GM21529 (cell line): ENCODE measurements around the gene NTN3.

Experiments
- ATAC-seq: cut with Tn5 transposase; IDR thresholded peaks from one replicate; pipeline ENCODE4 v1.9.1; 2021; ENCODE audit not compliant: unreplicated experiment

The NTN3 gene

GRCh38 chr16:2465653-2466415 is 5.3 kb upstream of the NTN3 start:
- no peak for ATAC-seq

GRCh38 chr16:2466667-2467527 is 4.2 kb upstream of the NTN3 start:
- ATAC-seq: no peak

DNA sequence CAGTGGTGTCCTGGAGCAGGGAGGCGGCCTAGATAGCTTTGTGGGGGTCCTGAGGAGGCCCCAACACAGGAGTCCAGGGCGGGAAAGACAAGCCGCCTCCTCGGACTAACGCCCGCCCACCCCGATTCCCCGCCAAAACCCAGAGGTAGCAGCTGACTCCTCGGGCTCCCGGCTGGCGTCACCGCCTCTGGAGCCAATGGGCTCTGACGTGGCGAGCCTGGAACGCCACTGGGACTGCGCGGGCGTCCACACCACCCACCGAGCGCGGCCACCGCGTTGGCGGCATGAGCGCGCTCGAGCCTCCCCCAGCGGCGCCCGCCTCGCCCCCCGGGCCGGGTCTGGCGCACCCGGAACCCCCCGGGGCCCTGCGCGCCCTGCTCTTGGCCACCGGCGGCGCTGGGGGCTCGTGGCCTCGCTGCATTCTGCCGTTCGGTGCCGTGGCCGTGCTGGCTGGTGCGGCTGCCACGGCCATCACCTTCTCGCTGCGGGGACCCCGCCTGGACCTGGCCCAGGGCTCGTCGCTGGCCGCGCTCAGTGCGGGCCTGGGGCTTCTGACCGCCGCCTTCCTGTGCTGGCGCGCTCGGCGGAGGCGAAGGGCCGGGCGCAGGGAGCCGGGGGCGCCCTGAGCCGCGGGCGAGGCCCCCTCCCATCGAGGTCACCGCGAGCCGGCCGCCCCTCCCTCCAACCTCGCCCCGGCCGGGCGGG is 3.4 kb upstream of the NTN3 start:
- no peak for ATAC-seq

GRCh38 chr16:2468233-2468724 is 2.8 kb upstream of the NTN3 start:
- ATAC-seq: no peak

DNA sequence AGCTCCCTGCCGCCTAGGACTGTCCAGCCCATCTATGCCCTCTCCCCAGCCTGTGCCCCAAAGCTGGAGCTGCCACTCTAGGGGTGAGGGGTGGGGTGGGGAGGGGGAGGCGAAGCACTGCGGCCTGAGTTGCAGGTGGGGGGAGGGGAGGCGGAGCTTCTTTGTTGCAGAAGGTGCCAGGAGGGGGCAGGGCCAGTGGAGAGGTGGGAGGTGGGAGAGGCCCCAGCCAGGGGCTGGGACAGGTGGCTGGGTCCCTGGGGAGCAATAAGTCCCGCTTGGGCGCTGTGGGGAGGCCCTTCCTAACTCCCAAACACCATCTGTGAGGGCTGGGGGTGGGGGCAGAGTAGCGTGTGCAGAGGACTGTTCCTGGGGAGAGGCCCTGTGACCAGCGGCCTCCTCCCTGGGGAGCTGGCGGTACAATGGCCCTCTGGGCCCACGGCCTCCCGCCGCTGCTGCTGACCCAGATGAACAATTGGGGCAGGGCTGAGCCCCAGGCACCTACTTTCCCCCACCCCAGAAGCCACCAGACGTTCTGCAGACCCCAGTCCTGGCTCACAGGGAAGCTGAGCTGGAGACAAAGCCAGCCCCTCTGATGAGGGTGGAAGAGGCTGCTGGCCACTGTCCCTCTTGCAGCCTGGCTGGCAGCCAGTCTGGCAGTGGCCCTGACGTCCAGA is 2.2 kb upstream of the NTN3 start:
- ATAC-seq: peak; percentile 43

DNA sequence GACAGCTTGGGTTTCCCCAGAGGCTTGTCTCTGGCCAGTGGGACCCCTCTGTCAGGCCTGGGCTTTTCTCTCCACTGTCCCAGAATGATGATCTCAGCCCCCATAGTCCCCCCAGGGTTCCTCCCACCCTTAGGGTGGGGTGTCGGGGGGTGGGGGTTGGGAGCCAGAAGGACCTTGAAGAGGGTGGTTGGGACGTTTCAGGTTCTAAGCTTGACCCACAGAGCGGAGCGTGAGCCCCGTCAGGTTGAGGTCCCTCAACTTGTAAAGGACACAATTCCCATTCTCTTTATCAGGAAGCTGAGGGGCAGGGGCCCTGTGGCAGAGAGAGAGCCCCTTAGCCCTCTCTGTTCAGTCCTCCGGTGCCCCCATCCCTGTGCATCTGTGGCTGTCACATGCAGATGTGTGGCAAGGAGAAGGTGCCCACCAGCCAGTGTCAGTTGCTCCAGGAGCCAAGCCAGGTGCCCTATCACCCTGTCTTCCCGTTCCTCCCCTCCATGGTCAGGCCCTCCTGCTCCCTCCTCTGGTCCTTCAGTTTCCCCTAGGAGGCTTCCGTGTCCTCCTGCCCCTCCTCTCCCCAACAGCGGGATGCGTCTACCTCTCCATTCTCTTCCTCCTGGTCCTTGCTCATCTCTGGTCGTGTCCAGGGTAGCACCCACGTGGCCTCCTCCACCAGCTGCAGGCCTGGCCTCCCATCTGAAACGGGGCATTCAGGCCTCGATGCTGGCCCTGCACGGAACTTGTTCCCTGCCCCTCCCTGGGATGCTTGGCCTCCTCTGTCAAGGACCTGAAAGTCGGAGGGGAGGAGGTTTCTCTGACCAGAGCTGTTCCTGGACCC is 1.5 kb upstream of the NTN3 start:
- ATAC-seq: no peak

DNA sequence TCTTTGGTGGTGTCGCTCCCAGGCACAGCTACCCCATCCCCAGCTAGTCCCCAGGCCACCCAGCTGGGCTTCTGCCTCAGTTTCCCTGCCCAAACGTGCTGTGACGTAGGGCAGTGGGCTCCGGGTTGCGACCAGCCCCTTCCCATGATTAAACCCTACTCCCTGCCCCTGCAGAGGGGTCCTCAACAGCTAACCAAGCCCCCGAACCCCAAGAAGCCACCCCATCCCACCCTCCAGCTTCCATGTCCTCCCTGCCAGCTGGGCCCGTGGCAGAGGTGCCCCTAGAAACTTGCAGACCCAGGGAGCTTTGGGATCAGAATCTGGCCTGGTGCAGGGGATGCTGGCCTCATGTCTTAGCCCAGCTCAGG is 879 bp upstream of the NTN3 start:
- ATAC-seq: no peak

GRCh38 chr16:2470603-2471015 is 488 bp upstream of the NTN3 start:
- no peak for ATAC-seq

GRCh38 chr16:2471653-2472487 is 773 bp downstream of the NTN3 start:
- ATAC-seq: no peak

- ATAC-seq: no peak
Observed at GRCh38 chr16:2472488-2472864, 1.4 kb downstream of the NTN3 start.

GRCh38 chr16:2472885-2473445 is 1.9 kb downstream of the NTN3 start:
- no peak for ATAC-seq

DNA sequence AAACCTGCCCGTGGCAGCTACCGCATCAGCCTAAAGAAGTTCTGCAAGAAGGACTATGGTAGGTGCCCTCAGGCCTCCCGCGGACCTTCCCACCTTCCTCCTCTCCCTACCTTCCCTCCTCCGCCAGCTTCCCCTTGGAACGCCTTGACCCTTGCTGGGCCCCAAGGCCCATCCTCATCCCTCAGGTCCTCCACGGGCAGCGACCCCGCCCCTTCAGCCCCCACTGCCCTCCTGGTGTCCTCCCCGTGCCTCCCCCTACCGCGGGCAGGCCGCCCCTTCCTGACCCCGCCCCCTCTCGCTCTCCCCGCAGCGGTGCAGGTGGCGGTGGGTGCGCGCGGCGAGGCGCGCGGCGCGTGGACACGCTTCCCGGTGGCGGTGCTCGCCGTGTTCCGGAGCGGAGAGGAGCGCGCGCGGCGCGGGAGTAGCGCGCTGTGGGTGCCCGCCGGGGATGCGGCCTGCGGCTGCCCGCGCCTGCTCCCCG is 2.4 kb downstream of the NTN3 start:
- ATAC-seq: no peak

- ATAC-seq: peak; percentile 32
Observed at GRCh38 chr16:2473999-2474876, 3.1 kb downstream of the NTN3 start.

DNA sequence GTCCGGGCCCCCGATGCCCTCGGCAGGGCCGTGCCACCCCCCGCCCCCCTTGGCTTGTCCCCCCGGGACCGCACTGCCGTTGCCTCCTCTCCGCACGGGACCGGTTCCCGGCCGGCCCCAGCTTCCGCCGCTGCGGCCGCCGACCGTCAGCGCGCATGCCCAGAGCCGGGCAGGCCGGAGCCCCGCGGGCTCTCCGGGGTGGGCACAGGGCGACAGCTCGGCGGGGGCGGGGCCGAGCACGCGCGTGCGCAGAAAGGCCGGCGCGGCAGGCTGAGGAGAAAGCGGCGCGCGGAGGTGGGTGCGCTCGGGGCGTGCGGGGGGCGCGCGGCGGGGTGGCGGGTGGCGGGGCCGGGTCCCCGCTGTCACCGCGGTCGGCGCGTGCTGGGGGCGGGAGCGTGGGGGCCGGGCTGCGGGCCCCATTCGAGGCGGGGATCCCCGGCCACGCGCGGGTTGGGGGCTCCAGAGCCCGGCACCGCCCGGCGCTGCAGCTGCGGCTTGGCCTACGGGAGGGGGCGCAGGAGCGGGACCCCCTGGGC is 3.8 kb downstream of the NTN3 start, which contains the start of gene TBC1D24:
Gene TBC1D24 (plus strand): TSS at position 251 of the 536 bp plus-strand sequence. CDS start 21,022 bp downstream, outside the sequence.
- ATAC-seq: peak; percentile 51

GRCh38 chr16:2475413-2476344 is 4.6 kb downstream of the NTN3 start:
- ATAC-seq: no peak

DNA sequence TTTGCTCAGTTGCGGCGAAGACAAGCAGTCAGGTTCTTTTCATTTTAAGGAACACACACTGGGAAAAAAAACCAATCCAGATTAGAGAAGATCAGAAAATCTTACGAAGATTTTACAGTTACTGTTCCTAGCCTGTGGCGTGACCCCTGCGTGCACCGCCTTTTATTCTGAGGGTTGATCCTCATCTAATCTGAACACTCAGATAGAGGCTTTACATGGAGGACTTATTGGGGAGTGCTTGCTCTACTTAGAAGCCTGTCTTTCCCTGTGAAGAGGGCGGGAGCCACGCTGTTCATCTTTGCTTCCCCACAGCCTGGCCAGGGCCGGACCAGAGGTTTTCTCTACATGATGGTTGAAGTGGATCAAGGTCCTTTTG is 5.2 kb downstream of the NTN3 start:
- no peak for ATAC-seq
